NOMO-1 treated with DMSO at 0.1 percent for 48 hours (cell line): Measurements from ENCODE around the gene BTG2.

ENCODE experiments used
- DNase-seq: peaks from one replicate; lab custom pipeline; 2025; ENCODE audit not compliant: unreplicated experiment; lab: John Stamatoyannopoulos, UW

The BTG2 gene

GRCh38 chr1:203338335-203339036 is 33.2 kb downstream of the BTG2 start:
- peak; percentile 46 for DNase-seq

- DNase-seq = peak; percentile 63
Measured at GRCh38 chr1:203340112-203340790, 34.9 kb downstream of the BTG2 start.

- peak; percentile 1 for DNase-seq
Measured at GRCh38 chr1:203342192-203342940, 37.0 kb downstream of the BTG2 start.

GRCh38 chr1:203343956-203344754 is 38.8 kb downstream of the BTG2 start:
- DNase-seq = no peak

GRCh38 chr1:203346060-203346768 is 40.9 kb downstream of the BTG2 start:
- DNase-seq = no peak

- DNase-seq = no peak
Measured at GRCh38 chr1:203346769-203347102, 41.4 kb downstream of the BTG2 start.

- DNase-seq = no peak
Measured at GRCh38 chr1:203349166-203349565, 43.8 kb downstream of the BTG2 start.

- no peak for DNase-seq
Measured at GRCh38 chr1:203349773-203350524, 44.6 kb downstream of the BTG2 start.

- no peak for DNase-seq
Measured at GRCh38 chr1:203351037-203351625, 45.8 kb downstream of the BTG2 start, which contains the start of gene FMOD. TSS of gene FMOD (minus strand) at chr1:203351122. CDS start at chr1:203348270, 2,852 bp downstream.

GRCh38 chr1:203353486-203353885 is 48.2 kb downstream of the BTG2 start:
- no peak for DNase-seq

GRCh38 chr1:203354246-203354645 is 48.9 kb downstream of the BTG2 start:
- no peak for DNase-seq

GRCh38 chr1:203359010-203359571 is 53.8 kb downstream of the BTG2 start:
- no peak for DNase-seq
